WI38 (cell line): ENCODE results near the gene GPC5.

Source experiments
- H3K4me3 ChIP-seq: 2 replicates; pipeline ENCODE4 v1.5.1; 2011; ENCODE audit warnings: low read depth, mild to moderate bottlenecking, control low read depth, low read length
- CTCF ChIP-seq: IDR thresholded peaks from 2 replicates; pipeline ENCODE4 v1.5.1; 2012; ENCODE audit warnings: low read depth, mild to moderate bottlenecking, control low read depth, low read length

Gene GPC5

GRCh38 chr13:91520952-91521351 is 122.5 kb downstream of the GPC5 start:
- no peak for TF ChIP-seq CTCF
- H3K4me3 ChIP-seq = no peak overlapping the region

GRCh38 chr13:91523116-91523515 is 124.7 kb downstream of the GPC5 start:
- no peak for TF ChIP-seq CTCF
- H3K4me3 ChIP-seq = no peak overlapping the region

GRCh38 chr13:91526543-91527033 is 128.2 kb downstream of the GPC5 start:
- TF ChIP-seq CTCF = no peak
- H3K4me3 ChIP-seq = no peak overlapping the region

- TF ChIP-seq CTCF = no peak
- no peak overlapping the region for H3K4me3 ChIP-seq
These were observed 131.5 kb downstream of the GPC5 start for GRCh38 chr13:91529739-91530482.

- H3K4me3 ChIP-seq = no peak overlapping the region
- no peak for TF ChIP-seq CTCF
These were observed 133.2 kb downstream of the GPC5 start for GRCh38 chr13:91531646-91532045.

- H3K4me3 ChIP-seq = no peak overlapping the region
- TF ChIP-seq CTCF = no peak
These were observed 134.9 kb downstream of the GPC5 start for GRCh38 chr13:91533354-91533753.

GRCh38 chr13:91534996-91535395 is 136.6 kb downstream of the GPC5 start:
- TF ChIP-seq CTCF = no peak
- H3K4me3 ChIP-seq = no peak overlapping the region
